Cortex of kidney (tissue), 1 donor: Measurements from ENCODE around the gene CNR2.
"Not testable (repeated sequence)": the region's sequence is repeated elsewhere in the genome, so short reads cannot be mapped to it uniquely, and the experiment has no call there.

Source experiments
- DNase-seq: peaks from one replicate; lab custom pipeline; 2025; lab: John Stamatoyannopoulos, UW

The CNR2 gene

DNA sequence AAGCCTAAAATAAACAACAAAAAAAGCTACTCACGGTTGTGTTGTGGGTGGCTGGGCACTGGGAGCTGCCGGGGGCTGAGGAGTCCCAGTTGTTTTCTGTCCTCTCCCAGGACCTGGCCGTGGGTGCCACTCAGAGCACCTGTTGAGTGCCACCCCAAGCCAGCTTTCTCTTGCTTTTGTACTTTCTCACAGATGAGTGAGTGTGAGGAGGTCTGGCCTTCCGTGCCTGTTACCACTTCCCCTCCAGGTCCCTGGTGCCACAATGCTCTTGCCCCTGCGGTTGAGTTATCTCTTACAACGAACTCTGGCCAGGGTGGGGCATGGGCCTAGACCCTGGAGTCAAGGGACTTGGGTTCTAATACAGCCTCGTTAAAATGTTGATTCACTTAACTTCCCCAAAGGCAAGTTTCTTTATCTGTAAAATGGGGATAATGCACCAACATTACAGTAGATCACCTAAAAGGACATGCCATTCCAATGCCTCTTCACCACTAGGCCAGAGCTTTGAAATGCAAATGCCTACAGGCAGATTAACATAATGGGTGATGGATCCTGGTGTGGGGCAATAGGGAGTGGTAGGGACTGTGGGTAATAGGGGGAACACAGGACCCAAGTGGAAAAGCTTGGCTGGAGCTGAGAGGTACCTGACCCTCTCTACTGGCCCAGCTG, at the start of gene CNR2:
CNR2 (minus strand) TSS at position 151 of the 669 bp plus-strand sequence. CDS start 37,745 bp downstream, outside the sequence.
- no peak for DNase-seq

DNA sequence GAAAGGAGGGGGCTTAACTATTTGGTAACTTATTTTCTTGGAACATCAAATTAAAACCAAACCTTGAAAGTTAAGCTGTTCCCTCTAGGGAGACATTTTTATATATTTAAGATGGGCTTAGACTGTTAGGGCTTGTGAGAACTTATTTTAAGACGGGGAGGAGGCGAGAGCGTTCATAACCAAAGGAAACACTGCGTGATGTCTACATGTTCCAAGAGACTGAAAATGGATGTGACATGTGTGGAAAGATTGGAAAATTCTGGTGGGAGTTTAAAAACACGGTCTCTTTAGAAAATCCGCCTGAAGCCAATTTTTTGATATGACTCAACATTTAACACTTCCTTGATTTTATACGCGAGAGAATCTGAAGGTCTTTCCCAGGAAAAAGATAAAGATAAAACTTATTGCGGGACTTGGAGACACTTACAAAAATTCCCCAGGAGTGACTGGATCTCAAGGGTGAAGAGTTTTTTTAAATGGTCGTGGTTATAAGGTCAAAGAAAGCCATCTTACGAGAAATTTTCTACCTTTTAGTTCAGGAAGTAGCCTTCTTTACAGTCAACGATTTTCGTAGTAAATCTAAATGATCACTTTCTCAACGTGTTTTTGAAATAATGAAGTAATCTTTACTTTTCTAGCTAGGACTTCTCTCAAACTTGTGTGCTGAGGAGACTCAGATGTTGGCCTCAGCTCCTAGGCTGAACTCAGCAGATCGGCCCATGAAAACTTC, 47.3 kb upstream of the CNR2 start:
- no peak for DNase-seq

DNA sequence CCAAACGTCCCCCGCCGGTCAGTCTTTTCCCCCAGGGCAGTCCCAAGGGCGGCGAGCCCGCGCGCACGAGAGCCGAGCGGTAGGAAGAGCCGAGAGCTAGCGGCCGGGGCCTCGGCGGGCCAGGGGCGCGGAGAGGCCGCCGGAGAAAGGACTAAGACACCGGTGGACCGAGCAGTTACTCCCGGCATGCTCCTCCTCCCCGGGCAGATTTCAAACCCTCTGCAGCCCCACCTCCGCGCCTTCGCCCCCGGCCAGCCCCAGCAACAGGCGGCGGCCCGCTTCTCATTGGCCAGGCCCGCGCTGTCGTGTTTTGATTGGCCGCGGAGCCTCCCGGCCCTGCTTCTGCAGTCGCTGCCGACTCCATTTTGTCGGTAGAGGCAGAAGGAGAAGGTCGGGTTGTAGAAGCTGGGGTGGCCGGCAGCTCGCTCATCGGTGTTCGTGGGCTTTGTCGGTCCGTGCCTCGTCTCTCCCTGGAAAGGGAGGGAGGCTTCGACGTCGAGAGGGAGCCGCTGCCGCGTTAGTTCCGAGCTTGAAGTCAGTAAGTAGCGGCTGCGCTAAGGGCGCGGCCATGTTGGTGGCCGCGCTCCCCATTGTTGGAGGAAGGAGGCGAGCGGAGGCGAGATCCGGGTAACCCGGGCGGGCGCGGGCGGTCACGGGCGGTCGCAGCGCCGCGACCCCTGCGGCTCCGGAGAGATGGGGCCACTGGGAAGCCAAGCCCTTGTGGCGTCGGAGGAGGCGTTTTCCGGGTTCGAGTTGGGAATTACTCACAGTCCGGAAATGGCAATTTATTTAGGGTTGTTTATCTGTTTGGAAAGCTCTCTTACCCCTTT, 46.5 kb upstream of the CNR2 start, which contains the start of gene PNRC2:
PNRC2 (plus strand) TSS at position 368 of the 830 bp plus-strand sequence. CDS start 1,630 bp downstream, outside the sequence.
- DNase-seq, result peak; percentile 42

DNA sequence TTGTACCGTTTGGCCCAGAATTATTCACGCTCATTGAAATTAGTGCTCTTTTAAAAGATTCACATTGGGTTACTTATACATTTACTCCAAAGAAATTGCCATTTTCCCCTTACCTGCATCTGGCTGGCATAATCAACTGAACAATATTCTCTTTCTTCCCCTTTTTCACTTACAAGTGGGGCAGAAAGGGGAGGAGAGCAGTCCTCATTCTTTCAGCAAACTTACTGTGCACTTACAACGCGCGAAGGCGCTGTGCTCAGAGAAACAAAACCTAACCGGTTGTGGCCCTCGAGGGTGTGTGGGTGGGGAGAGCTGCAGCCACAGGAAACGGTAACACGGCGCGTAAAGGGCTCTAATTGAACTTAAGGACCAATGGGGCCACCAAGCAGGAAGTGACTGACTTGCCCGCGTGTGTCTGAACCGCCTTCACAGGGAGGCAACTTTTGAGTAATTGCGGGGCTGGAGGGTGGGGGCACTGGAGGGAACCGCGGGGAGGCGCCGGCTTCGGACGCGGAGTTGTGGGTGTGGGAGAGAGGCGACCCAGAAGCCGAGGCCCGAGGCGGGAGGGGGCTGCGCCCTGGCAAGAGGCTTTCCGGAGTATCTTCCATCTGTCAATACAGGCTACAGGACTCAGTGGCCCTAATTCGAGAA, 45.8 kb upstream of the CNR2 start:
- DNase-seq, result no peak

DNA sequence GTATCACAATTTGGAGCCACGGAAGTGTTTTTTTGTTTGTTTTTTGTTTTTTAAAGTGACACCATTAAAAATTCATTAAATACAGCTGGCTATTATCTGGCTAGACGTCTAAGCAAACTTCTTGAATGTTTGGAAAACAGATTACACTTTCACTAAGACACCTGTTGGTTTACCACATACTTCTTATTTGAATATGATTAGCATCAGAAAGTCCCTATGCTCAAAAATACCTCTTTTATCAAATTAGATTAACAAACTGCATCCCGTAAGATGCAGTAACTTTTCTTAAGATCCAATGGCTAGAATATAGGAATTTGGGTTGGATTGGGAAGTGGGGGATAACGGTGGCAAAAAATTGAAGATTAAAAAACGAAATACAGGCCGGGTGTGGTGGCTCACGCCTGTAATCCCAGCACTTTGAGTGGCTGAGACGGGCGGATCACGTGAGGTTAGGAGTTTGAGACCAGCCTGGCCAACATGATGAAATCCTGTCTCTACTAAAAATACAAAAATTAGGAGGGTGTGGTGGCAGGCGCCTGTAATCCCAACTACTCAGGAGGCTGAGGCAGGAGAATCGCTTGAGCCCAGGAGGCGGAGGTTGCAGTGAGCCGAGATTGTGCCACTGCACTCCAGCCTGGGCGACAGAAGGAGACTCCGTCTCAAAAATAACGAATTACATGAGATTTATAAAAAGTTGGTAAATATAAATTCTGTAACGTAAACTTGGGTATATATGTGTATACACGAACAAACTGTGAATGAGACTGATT, 45.1 kb upstream of the CNR2 start:
- DNase-seq, result not testable (repeated sequence)

DNA sequence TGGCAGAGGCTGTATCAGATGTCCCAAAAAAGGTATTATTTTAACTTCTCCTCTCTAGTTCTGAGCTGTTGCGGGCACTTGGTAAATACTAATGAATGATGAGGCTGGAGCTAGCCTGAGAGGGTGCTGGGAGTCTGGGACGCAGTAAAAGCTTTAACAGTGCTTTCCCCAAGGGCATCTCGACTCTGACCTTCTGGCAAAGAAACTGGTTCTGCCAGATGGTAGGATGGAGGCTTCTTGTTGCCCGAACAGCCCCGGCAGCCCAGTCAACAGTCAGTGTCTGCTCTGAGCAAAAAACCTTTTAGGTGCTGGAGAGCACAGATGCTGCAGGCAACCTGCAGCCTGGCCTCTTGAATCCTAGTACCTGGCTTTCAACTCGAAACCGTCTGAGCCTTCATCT, 43.9 kb upstream of the CNR2 start:
- no peak for DNase-seq

DNA sequence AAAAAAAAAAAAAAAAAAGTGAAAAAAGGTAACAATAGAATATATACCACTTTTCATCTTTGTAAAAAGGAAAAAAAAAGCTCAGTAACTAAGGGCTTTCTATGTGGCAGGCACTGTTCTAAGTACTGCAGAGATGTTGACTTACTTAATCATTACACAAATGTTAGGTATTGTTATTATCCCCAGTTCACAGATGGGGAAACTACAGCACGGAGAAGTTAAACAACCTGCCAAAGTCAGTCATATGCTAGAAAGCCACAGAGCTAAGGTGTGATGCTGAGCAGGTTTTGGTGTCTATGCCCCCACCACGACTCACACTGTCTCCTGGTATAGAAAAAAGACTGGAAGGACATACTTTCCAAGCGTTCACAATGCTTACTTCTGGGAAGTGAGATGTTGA, 39.9 kb upstream of the CNR2 start:
- no peak for DNase-seq

DNA sequence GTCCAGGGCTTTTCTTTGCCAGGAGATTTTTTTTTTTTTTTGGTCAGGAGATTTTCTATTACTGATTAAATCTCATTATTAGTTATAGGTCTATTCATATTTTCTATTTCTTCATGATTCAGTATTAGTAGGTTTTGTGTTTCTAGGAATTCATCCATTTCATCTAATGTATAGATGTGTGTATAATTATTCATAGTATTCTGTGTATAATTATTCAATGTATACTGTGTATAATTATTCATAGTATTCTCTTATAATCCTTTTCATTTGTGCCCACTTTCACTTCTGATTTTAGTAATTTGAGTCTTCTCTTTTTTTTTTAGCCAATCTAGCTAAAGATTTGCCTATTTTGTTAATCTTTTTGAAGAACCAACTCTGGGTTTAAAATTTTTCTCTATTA, 34.2 kb upstream of the CNR2 start:
- DNase-seq, result no peak

DNA sequence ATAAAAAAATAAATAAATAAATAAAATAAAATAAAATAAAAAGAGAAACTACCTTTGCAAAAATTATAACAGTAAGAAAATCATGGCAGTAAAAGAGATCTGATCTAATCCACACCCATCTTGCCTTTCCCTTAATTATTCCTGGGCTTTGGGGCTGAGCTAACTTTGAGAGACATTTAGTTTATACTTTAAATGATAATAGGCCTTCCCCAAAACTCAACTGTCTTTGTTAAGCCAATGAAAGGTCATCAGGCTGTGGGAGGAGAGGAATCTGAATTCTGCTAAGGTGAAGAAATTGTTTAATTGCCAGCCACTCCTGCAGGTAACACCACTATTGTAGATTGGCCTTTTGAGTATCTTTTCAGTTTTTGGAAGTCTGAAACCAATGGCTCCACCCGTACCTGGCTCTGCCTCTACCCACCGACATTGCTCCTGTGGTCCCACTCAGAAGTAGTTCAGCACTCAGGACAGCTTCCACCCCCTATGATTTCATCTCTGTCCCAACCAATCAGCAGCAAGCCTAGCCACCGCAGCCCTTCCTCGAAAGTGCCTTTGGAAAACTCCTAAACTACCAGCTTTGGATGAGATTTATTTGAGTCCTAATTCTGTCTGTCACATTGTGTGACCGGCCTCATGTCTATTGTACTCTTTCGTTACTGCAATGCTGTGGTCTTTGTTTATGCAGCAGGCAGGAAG, 23.5 kb upstream of the CNR2 start:
- DNase-seq, result no peak

DNA sequence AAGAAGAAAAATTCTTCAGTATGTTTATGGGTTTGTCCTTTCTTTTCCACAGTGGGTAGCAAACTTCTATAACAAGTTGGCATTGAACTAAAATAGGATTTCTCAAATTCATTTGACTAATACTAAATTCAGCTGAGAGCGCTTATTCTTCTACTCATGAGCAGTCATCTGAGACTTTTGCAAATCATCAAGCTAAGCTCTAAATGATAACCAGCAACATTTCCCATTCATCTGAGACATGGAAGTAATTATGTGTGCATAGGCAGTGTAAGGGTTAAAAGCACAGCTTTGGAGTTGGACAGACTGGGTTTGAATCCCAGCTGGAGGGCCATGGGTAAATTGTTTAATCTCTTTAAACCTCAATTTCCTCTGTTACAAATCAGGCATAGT, 18.3 kb upstream of the CNR2 start:
- DNase-seq, result no peak

DNA sequence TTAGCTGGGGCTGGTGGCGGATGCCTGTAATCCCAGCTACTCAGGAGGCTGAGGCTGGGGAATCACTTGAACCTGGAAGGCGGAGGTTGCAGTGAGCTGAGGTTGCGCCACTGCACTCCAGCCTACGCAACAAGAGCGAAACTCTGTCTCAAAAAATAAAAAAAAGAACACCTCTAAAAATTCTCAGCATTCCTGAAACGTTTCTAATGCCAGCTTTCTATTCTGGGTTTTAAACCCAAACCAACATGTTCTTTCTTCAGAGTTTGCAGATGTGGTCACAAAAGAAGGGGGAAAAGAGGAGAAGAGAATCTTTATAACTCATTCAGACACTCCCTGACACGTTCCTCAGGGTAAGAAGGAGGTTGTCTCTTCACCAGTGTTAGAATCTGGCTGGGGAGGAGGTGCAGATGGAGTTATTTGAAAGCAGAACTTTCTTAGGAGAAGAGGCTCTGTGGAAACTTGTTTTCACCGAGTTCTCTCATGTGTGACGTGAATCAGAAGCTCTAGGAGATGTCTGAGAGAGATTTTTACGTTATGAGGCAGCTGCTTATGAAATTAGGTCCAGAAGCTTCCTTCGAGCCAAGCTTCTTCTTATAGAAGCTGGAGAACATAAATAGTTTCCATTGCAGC, 17.8 kb upstream of the CNR2 start:
- no peak for DNase-seq

DNA sequence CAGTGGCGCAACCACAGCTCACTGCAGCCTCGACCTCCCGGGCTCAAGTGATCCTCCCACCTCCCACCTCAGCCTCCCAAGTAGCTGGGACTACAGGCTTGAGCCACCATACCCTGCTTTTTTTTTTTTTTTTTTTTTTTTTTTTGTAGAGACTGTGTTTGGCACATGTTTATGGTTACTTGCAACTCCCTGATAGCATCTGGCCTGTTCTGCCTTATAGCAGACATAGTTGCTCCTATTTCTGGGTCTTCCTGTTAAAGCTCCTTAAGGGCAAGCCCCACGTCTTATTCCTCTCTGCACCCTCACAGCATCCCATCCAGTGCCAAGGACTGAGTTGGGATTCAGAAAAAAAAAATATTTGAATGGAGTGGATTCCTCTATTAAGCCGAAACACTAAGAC, 17.1 kb upstream of the CNR2 start:
- no peak for DNase-seq

DNA sequence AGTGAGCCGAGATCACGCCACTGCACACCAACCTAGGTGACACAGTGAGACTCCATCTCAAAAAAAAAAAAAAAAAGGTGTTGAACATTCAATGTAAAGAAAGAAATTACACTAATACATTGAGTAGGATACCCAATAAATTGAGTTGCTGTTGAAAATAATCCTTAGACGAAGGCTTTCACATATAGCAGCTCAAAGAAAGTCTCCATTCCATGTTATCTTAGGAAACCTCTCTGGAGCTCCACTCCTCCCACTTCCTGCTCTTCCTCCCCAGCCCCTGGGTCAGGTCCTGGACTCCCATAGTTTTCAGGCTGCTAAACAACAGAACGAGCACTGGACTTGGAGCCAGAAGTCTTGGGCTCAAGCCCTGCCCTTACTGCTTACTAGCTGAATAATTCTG, 15.6 kb upstream of the CNR2 start:
- no peak for DNase-seq

DNA sequence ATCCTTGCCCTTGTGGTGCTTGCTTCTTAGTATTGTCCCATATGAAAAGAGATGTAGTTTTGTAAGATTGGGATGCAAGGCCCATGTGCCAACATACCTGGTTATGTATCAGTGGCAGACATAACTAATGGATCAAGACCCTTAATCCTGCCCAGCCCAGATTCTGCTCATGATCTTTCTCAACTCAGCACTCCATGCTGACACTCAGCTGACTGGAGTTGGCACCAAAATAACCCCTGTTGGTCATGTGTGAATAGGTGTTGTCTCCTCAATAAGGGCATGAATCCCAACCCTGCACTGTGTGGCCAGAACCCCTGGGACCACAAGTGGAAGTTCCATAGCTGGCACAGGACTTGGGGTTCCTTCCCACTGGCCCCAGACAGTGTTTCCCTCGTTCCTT, 13.9 kb upstream of the CNR2 start:
- DNase-seq, result no peak

DNA sequence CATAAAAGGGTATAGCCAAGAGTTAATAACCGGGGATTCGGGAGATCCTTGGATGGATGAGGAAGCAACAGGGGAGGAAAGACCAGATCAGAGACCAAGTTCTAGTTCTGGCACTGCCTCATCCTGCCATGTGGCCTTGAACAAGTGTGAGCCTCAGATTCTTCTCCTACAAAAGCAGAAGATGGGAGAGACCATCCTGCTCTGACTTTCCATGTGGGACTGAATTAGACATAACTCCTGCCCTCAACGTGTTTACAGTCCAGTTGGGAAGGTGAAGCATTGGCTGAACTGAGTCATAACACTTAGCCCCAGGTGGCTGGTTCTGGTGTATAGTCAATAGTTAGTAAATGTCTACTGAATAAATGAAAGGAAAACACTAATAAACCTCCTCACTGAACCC, 12.1 kb upstream of the CNR2 start:
- DNase-seq, result no peak

DNA sequence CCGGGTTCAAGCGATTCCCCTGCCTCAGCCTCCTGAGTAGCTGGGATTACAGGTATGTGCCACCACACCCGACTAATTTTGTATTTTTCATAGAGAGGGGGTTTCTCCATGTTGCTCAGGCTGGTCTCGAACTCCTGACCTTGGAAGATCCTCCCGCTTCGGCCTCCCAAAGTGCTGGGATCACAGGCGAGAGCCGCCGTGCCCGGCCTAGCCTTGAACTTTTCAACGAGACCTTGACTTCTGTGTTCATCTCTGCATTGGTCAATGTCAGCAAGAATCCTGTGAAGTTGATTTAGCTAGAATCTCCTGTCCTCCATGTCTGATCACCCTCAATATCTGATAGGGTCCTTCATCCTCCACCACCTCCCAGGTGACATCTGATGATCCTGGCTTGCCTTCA, 11.4 kb upstream of the CNR2 start:
- DNase-seq, result no peak

DNA sequence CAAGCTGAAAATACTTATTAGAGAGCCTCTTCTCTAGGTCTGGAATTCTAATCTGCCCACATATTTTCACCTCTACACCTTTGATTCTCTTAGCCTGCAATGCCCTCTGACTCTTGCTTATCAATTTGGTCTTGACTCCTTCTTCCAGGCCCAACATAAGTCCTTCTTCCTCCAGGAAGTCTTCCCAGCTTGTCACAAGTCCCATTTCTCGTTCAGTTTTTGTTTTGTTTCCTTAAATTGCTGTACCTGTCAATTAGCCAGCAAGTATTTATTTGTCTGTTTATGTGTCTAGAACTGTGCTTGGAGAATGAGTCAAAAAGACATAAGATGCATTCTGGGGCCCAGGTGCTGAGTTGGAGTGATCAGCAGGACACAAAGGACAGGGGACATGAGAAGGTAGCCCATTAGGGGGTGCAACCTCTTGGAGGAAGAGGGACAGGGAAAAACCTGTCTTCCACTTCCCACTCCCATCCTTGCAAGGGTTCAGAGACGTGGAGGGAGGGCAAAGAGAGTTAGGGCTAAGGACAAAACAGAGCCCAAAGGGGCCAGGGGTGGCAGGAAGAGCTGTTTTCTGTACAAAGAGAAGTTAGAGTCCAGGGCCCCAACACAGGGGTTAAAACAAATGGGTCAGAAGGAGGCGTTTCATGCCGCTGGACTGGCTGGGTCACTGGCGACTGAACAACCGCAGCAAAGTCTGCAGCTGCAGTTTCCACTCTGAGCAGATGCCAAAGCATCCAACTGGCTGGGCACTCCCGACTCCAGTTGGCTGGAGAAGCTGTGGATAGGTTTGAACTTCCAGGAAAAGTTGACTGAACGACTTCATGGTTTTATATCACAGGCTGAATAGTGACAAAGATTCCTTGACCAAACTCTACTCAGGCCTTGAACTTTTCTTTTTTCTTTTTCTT, 10.7 kb upstream of the CNR2 start:
- DNase-seq, result no peak

DNA sequence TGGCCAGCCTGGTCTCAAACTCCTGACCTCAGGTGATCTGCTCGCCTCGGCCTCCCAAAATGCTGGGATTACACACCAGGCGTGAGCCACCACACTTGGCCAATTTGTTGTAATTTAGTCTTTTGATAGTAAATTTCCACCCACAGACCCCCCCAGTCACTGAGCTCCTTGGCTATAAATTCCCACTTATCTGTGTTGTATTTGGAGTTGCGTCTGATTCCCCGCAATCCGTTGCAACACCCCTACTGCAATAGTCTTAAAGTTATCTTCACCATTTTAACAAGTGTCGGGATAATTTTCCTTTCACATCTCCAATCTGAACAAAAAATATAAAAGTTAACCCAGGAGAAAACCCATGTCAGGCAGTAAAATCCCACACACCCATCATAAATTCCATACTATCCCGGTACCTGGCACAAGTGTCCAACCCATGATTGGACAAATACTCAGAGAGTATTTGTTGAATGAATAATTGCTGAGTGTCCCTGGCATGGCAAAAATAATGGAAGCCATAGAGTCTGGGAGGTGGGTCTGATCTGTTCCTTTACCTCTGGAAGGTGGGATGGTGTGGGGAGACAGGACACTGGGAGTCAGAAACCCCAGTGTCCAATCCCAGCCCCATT, 9.3 kb upstream of the CNR2 start:
- no peak for DNase-seq
